Caco-2 (cell line): ENCODE measurements around the gene HLA-DMA. TPM values are rescaled to one million over a fixed set of nuclear protein-coding genes. Genes with fewer than 3 reads are reported as not detected.

ENCODE experiments used
- BruUV-seq: library from RNA; stranded (reverse); fragments of 400-500 nt; replicated peaks from 2 replicates; lab custom pipeline; 2021; lab: Mats Ljungman, UMichigan
- CTCF ChIA-PET: fragments of 300-600 bp; sonication (Branson Sonifier 250); formaldehyde crosslinking; loops from one replicate; lab custom pipeline; 2022; ENCODE audit warnings: antibody characterized with exemption; lab: Charles Lee
- POLR2A ChIA-PET: fragments of 300-600 bp; sonication (Branson Sonifier 250); formaldehyde crosslinking; loops from one replicate; lab custom pipeline; 2022; ENCODE audit warnings: antibody characterized with exemption; lab: Charles Lee
- DNase-seq, 2 experiments: peaks; one replicate each; pipeline versions ENCODE4 v3.0.0 to v3.0.0-alpha.2; 2020 to 2022
- H3K27me3 ChIP-seq: replicated peaks from 2 replicates; pipeline ENCODE4 v1.6.0; 2011; ENCODE audit warnings: low read length; ENCODE audit not compliant: control insufficient read depth, insufficient read depth
- H3K36me3 ChIP-seq: 2 replicates; pipeline ENCODE4 v1.5.1; 2011; ENCODE audit warnings: low read length; ENCODE audit not compliant: control insufficient read depth, insufficient read depth
- H3K4me1 ChIP-seq: fragments of 250-450 bp; sonication (Bioruptor Pico); 2 replicates; pipeline ENCODE4 v1.5.1; 2020; ENCODE audit warnings: mild to moderate bottlenecking
- H3K4me3 ChIP-seq: 2 replicates; pipeline ENCODE4 v1.5.1; 2011; ENCODE audit warnings: low read depth, mild to moderate bottlenecking, control low read depth, low read length
- H3K9me3 ChIP-seq: fragments of 250-450 bp; sonication (Bioruptor Pico); 2 replicates; pipeline ENCODE4 v1.5.1; 2020; ENCODE audit warnings: mild to moderate bottlenecking, moderate library complexity
- H3K27ac Mint-ChIP-seq: one replicate; pipeline ENCODE4 v1.8.0; 2022; ENCODE audit warnings: mixed read lengths; ENCODE audit not compliant: unreplicated experiment
- H3K27me3 Mint-ChIP-seq: one replicate; pipeline ENCODE4 v1.8.0; 2022; ENCODE audit warnings: mixed read lengths; ENCODE audit not compliant: insufficient read depth, unreplicated experiment
- H3K36me3 Mint-ChIP-seq: one replicate; pipeline ENCODE4 v1.8.0; 2022; ENCODE audit warnings: mild to moderate bottlenecking, mixed read lengths; ENCODE audit not compliant: insufficient read depth, unreplicated experiment
- H3K4me1 Mint-ChIP-seq: one replicate; pipeline ENCODE4 v1.8.0; 2022; ENCODE audit warnings: low read depth, mixed read lengths; ENCODE audit not compliant: unreplicated experiment
- H3K4me3 Mint-ChIP-seq: one replicate; pipeline ENCODE4 v1.8.0; 2022; ENCODE audit warnings: mild to moderate bottlenecking, moderate library complexity, mixed read lengths; ENCODE audit not compliant: unreplicated experiment
- H3K9me3 Mint-ChIP-seq: one replicate; pipeline ENCODE4 v1.8.0; 2022; ENCODE audit warnings: mixed read lengths; ENCODE audit not compliant: unreplicated experiment
- intact Hi-C: fragments of 100-400 bp; cut with micrococcal nuclease; formaldehyde crosslinking; loops from one replicate; pipeline ENCODE4 v1.10.0; 2022; ENCODE audit not compliant: unreplicated experiment
- total RNA-seq: library from RNA; stranded (reverse); gene quantifications from 2 replicates; pipeline ENCODE4 v1.2.3, GENCODE V29; 2022
- TF ChIP-seq, protein P1 (sequence below), 2 experiments: fragments of 200-600 bp in 1 of 2; IDR thresholded peaks; 1 replicate in 1 of 2; 2 replicates in 1 of 2; pipeline versions ENCODE4 v1.5.1 to v1.8.0; 2011 to 2022; ENCODE audit warnings: antibody characterized with exemption in 1 of 2, control low read depth in 1 of 2, inconsistent platforms in 1 of 2, low read depth in 1 of 2, low read length in 1 of 2, mild to moderate bottlenecking in 1 of 2, moderate library complexity in 1 of 2; ENCODE audit not compliant: insufficient read depth in 1 of 2, severe bottlenecking in 1 of 2, unreplicated experiment in 1 of 2

The HLA-DMA gene
- total RNA-seq, 1 experiment from 2014 or later = 2.1 TPM

DNA sequence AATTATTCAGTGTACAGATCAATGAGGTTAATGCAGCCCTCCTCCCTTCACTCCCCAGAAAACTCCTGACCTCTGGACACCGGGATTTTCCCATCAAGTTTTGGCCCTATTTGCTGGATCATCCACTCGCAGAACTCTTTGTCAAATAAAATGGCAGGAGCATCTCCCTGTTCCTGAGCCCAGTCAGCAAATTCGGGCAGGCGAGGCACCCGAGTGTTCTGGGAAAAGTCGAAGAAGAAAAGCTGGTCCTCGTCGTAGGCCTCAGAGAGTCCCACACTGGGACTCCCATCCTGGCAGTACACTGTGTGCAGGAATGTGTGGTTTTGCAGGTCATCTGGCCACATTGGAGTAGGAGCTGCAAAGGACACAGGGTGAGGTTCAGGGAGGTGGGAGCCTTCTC lies 2.4 kb downstream of the HLA-DMA start:
- no peaks in the 10 kb centered on the region for H3K36me3 ChIP-seq
- peaks cover 9% of the 10 kb centered on the region for H3K9me3 ChIP-seq
- CTCF ChIA-PET = interaction anchor here (0.5 to 2.4 kb wide), 4 partner anchors 17 to 112 kb away, joined by 3 to 7 read pairs (median 5); partner anchors contain the start of genes BRD2 and TAP2
- no peaks in the 10 kb centered on the region for H3K4me1 ChIP-seq
- no TSS peak for BruUV-seq
- Mint-ChIP-seq H3K27ac (no peak overlapping the region), H3K9me3 (no peaks in the 10 kb centered on the region), H3K4me3 (no peak overlapping the region), H3K4me1 (peaks cover 7% of the 10 kb centered on the region), H3K27me3 (peaks cover 7% of the 10 kb centered on the region), H3K36me3 (peaks cover 9% of the 10 kb centered on the region)
- H3K27me3 ChIP-seq = no peaks in the 10 kb centered on the region
- intact Hi-C loops = no loop called here
- no peak overlapping the region for H3K4me3 ChIP-seq
- POLR2A ChIA-PET = no interaction called here
- no peak for DNase-seq
- TF ChIP-seq, protein P1, sequence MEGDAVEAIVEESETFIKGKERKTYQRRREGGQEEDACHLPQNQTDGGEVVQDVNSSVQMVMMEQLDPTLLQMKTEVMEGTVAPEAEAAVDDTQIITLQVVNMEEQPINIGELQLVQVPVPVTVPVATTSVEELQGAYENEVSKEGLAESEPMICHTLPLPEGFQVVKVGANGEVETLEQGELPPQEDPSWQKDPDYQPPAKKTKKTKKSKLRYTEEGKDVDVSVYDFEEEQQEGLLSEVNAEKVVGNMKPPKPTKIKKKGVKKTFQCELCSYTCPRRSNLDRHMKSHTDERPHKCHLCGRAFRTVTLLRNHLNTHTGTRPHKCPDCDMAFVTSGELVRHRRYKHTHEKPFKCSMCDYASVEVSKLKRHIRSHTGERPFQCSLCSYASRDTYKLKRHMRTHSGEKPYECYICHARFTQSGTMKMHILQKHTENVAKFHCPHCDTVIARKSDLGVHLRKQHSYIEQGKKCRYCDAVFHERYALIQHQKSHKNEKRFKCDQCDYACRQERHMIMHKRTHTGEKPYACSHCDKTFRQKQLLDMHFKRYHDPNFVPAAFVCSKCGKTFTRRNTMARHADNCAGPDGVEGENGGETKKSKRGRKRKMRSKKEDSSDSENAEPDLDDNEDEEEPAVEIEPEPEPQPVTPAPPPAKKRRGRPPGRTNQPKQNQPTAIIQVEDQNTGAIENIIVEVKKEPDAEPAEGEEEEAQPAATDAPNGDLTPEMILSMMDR (IDR thresholded peaks at IDR 0.05; ENCODE audit: insufficient read depth in 1 of 2, low read depth in 1 of 2, low read length in 1 of 2, severe bottlenecking in 1 of 2, unreplicated experiment in 1 of 2) = no peak

- H3K27me3 Mint-ChIP-seq = peaks cover 7% of the 10 kb centered on the region
- intact Hi-C loops = no loop called here
- H3K36me3 Mint-ChIP-seq = peaks cover 9% of the 10 kb centered on the region
- Histone ChIP-seq H3K36me3 (no peaks in the 10 kb centered on the region), H3K4me3 (no peak overlapping the region), H3K4me1 (no peaks in the 10 kb centered on the region), H3K9me3 (peaks cover 9% of the 10 kb centered on the region), H3K27me3 (no peaks in the 10 kb centered on the region)
- H3K9me3 Mint-ChIP-seq = no peaks in the 10 kb centered on the region
- POLR2A ChIA-PET = no interaction called here
- peaks cover 7% of the 10 kb centered on the region for H3K4me1 Mint-ChIP-seq
- no TSS peak for BruUV-seq
- TF ChIP-seq, protein P1 (IDR thresholded peaks at IDR 0.05; ENCODE audit: insufficient read depth in 1 of 2, low read depth in 1 of 2, low read length in 1 of 2, severe bottlenecking in 1 of 2, unreplicated experiment in 1 of 2) = no peak
- DNase-seq = no peak
- no peak overlapping the region for H3K27ac Mint-ChIP-seq
- no peak overlapping the region for H3K4me3 Mint-ChIP-seq
- CTCF ChIA-PET = interaction anchor here (2.4 kb wide), 1 partner anchor 17 kb away, joined by 6 read pairs; no protein-coding TSS in a partner anchor
Measured at GRCh38 chr6:32950010-32950409, 2.9 kb downstream of the HLA-DMA start.

DNA sequence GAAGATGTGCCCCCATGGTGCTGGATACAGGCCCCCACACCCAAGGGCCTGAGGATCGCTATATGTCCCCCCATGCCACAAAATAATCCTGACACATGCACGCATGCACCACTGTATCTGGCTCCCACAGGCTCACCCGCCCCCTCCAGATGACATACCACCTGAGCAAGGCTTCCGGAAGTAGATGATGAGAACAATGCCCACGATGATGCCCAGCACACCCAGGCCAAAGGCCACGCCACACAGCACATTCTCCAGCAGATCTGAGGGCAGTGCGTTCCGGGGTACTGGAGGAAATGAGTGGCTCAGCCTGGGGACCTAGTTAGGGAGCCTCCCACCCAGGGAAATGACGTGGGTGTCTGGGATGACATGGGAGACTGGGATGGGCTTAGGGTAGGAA lies 3.8 kb downstream of the HLA-DMA start:
- H3K4me3 Mint-ChIP-seq = no peak overlapping the region
- no peak overlapping the region for H3K27ac Mint-ChIP-seq
- H3K4me1 Mint-ChIP-seq = peaks cover 7% of the 10 kb centered on the region
- no peak for DNase-seq
- no peaks in the 10 kb centered on the region for H3K9me3 Mint-ChIP-seq
- ChIA-PET POLR2A (no interaction called here), CTCF (interaction anchor here (0.6 kb wide), 1 partner anchor 55 kb away, joined by 4 read pairs; no protein-coding TSS in a partner anchor)
- Histone ChIP-seq H3K4me3 (no peak overlapping the region), H3K27me3 (no peaks in the 10 kb centered on the region), H3K4me1 (no peaks in the 10 kb centered on the region), H3K36me3 (no peaks in the 10 kb centered on the region), H3K9me3 (peaks cover 9% of the 10 kb centered on the region)
- intact Hi-C loops = loop anchor here (2.0 to 5.0 kb wide), 2 partner anchors 54 to 112 kb away; partner anchors contain the start of gene TAP2
- H3K27me3 Mint-ChIP-seq = peaks cover 7% of the 10 kb centered on the region
- no TSS peak for BruUV-seq
- peaks cover 7% of the 10 kb centered on the region for H3K36me3 Mint-ChIP-seq
- TF ChIP-seq, protein P1 (IDR thresholded peaks at IDR 0.05; ENCODE audit: insufficient read depth in 1 of 2, low read depth in 1 of 2, low read length in 1 of 2, severe bottlenecking in 1 of 2, unreplicated experiment in 1 of 2) = no peak
